Measurements from ENCODE around the gene DEPDC7. TPM values are rescaled to one million over a fixed set of nuclear protein-coding genes. Genes with fewer than 3 reads are reported as not detected.

Gene DEPDC7
- total and polyA plus RNA-seq, 4 donors = 7.1 to 64.8 (median 41.5) TPM

GRCh38 chr11:33017965-33018364 lies 2.3 kb downstream of the DEPDC7 start:
- Histone ChIP-seq H3K36me3 (ENCODE audit: control insufficient read depth in 4 of 4, insufficient read depth in 3 of 4, low read depth in 1 of 4, low read length in 3 of 4) (no peaks in the 10 kb centered on the region), H3K4me3 (ENCODE audit: low read depth in 1 of 3, low read length in 3 of 3) (peak overlapping the region; percentile 69 to 98 (median 93)), H3K9ac (ENCODE audit: low read depth in 1 of 2, low read length in 2 of 2) (peak overlapping the region; percentile 93 to 98), H3K27ac (ENCODE audit: low read depth in 1 of 2, low read length in 2 of 2) (peak overlapping the region; percentile 74 to 75), H3K27me3 (ENCODE audit: control insufficient read depth in 4 of 4, insufficient read depth in 4 of 4, low read length in 3 of 4) (no peaks in the 10 kb centered on the region), H3K4me1 (ENCODE audit: control insufficient read depth in 4 of 4, insufficient read depth in 4 of 4, low read length in 3 of 4) (peaks cover 7 to 48% (median 30%) of the 10 kb centered on the region in 4 donors), H3K9me3 (ENCODE audit: control insufficient read depth in 4 of 4, low read length in 3 of 4) (no peaks in the 10 kb centered on the region)
- 39% methylated on average over 3 of the region's 3 CpGs for WGBS
- TF ChIP-seq RXRA (IDR thresholded peaks at IDR 0.05) = no peak
- TF ChIP-seq NR2F2 (IDR thresholded peaks at IDR 0.05) = no peak
- TF ChIP-seq YY1 (IDR thresholded peaks at IDR 0.05) = no peak
- no peak for TF ChIP-seq FOXA2 (IDR thresholded peaks at IDR 0.05)
- TF ChIP-seq JUND (IDR thresholded peaks at IDR 0.05) = peak in 1 of 2 donors; percentile 25
- no peak for TF ChIP-seq ATF3 (IDR thresholded peaks at IDR 0.05)
- TF ChIP-seq SP1 (IDR thresholded peaks at IDR 0.05) = peak; percentile 47
- TF ChIP-seq RAD21 (IDR thresholded peaks at IDR 0.05) = no peak
- peak; percentile 25 for TF ChIP-seq MAX (IDR thresholded peaks at IDR 0.05)
- peak; percentile 30 for TF ChIP-seq ZBTB33 (IDR thresholded peaks at IDR 0.05)
- TF ChIP-seq FOXA1 (IDR thresholded peaks at IDR 0.05) = no peak
- peak in 1 of 2 donors; percentile 50 for TF ChIP-seq EGR1 (IDR thresholded peaks at IDR 0.05; ENCODE audit: low read depth in 2 of 2)
- TF ChIP-seq HNF4A (conservative IDR thresholded peaks at IDR 0.05) = peak; percentile 85 to 86
- TF ChIP-seq CTCF (IDR thresholded peaks at IDR 0.05; ENCODE audit: low read depth, low read length, missing input control) = no peak
- TF ChIP-seq GABPA (IDR thresholded peaks at IDR 0.05 in 1 of 2, conservative IDR thresholded peaks at IDR 0.05 in 1 of 2) = no peak
- TF ChIP-seq REST (IDR thresholded peaks at IDR 0.05) = no peak
- TF ChIP-seq TAF1 (conservative IDR thresholded peaks at IDR 0.05) = no peak
- TF ChIP-seq HNF4G (IDR thresholded peaks at IDR 0.05) = no peak
- DNase-seq (ENCODE audit: low spot score) = no peak

Measured in liver (tissue), 9 donors.